T-helper 2 cell (primary cell): ENCODE data around the gene AVPR1B.
"Not testable (repeated sequence)": the region's sequence is repeated elsewhere in the genome, so short reads cannot be mapped to it uniquely, and the experiment has no call there.

Experiments used
- DNase-seq, 5 experiments: peaks; one replicate each; pipeline versions ENCODE4 v3.0.0 to v3.0.0-alpha.2; 2012 to 2022

AVPR1B gene

GRCh38 chr1:206080026-206080820 lies 37.0 kb downstream of the AVPR1B start:
- peak in 1 of 5 experiments; percentile 42 for DNase-seq

- DNase-seq: no peak
Observed at GRCh38 chr1:206079135-206079534, 38.1 kb downstream of the AVPR1B start.

- no peak for DNase-seq
Observed at GRCh38 chr1:206075786-206076755, 41.1 kb downstream of the AVPR1B start.

- no peak for DNase-seq
Observed at GRCh38 chr1:206074839-206075238, 42.3 kb downstream of the AVPR1B start.

GRCh38 chr1:206070627-206071304 lies 46.4 kb downstream of the AVPR1B start:
- no peak for DNase-seq

GRCh38 chr1:206068314-206068713 lies 48.9 kb downstream of the AVPR1B start:
- no peak for DNase-seq

- no peak for DNase-seq
Observed at GRCh38 chr1:206067486-206068227, 49.5 kb downstream of the AVPR1B start.

GRCh38 chr1:206066479-206067171 lies 50.6 kb downstream of the AVPR1B start:
- DNase-seq: peak in 1 of 5 experiments; percentile 60

- DNase-seq: no peak
Observed at GRCh38 chr1:206065547-206066145, 51.5 kb downstream of the AVPR1B start.

- not testable (repeated sequence) for DNase-seq
Observed at GRCh38 chr1:206064501-206064900, 52.7 kb downstream of the AVPR1B start.

- not testable (repeated sequence) for DNase-seq
Observed at GRCh38 chr1:206064001-206064400, 53.2 kb downstream of the AVPR1B start.

- no peak for DNase-seq
Observed at GRCh38 chr1:206062464-206062863, 54.7 kb downstream of the AVPR1B start.

GRCh38 chr1:206060844-206061243 lies 56.3 kb downstream of the AVPR1B start:
- no peak for DNase-seq
